Forelimb muscle (tissue), 1 donor: ENCODE measurements around the gene SH3RF1. TPM values are rescaled to one million over a fixed set of nuclear protein-coding genes. Genes with fewer than 3 reads are reported as not detected.

Experiments
- DNase-seq: peaks from one replicate; pipeline ENCODE4 v3.0.0-alpha.2; 2013; ENCODE audit warnings: low read depth
- polyA plus RNA-seq: library from polyadenylated mRNA; unstranded; fragments of 120-200 nt; gene quantifications from one replicate; pipeline ENCODE4 v1.2.1, GENCODE V29; 2013; ENCODE audit not compliant: insufficient read length

The SH3RF1 gene
- polyA plus RNA-seq, 1 donor = 19.6 TPM

DNA sequence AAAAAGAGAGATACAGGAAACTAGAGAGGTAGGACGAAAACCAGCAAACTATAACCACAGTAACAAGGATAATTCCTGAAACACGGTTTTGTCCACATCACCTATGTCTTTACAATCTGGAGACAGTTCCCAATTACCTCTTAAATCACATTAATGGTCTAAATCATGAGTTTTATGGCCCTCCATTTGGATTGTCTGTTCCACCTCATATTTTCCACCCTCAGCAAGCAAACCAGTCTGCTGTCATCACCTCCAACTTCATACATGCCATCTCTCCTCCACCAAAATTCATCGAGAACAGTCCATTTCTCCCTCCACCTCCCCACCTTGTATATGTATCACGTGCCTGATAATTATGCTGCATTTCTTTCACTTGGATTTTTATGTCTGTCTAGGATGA, 107.3 kb downstream of the SH3RF1 start:
- DNase-seq = no peak

DNA sequence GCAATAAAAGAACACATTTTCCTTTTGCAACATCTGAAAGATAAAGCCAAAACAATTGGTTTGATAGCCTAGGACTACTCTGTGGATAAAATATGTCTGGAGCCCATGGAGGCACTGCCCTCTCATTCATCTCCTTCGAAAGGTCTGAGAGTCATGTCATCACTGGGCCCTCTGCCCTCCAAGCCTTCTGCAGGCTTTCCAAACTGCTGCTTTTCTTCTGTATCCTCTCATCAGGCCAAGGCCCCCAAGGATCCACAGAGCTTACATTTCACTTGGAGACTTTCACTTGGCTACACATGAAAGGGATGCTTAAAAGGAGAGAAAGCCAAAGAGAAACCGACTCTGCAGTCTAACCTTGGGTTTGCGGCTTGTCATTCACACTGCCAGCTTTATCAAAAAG, 109.9 kb downstream of the SH3RF1 start:
- no peak for DNase-seq

- no peak for DNase-seq
Observed at GRCh38 chr4:169159624-169160171, 111.1 kb downstream of the SH3RF1 start.

DNA sequence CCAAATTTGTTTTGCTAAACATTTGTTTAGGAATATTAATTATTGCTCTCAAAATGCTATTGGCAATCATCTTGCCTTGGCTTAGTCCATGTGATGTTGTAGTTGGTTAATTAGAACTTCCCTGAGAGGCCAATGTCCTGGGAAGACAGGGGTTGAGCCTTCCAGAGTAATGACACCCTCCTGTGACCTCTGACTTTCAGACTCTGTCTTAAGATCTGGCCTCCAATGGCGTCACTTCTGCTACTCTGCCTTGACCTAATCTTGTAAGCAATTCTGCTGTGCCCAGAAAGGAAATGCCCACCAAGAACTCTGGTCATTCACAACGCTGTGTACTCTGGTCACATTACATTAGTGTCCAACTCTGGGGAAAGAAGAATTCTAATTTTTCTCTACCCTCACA, 111.9 kb downstream of the SH3RF1 start:
- no peak for DNase-seq

DNA sequence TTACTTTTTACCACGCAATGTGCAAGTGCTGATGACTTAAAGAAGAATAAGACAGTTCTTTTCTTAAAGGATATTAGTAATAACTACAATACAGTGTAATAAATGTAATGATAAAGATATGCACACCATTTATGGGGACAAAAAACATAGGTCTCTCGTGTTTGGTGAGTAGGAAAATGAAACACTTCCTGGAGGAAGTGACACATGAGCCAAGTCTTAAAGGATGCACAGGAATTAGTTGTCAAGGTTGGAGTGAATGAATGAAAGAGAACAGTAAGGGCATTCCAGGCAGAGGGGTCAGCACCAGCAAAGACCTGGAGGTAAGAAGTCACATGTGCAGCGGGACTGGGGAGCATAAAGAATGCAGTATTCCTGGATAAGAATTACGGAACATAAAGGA, 112.7 kb downstream of the SH3RF1 start:
- no peak for DNase-seq

DNA sequence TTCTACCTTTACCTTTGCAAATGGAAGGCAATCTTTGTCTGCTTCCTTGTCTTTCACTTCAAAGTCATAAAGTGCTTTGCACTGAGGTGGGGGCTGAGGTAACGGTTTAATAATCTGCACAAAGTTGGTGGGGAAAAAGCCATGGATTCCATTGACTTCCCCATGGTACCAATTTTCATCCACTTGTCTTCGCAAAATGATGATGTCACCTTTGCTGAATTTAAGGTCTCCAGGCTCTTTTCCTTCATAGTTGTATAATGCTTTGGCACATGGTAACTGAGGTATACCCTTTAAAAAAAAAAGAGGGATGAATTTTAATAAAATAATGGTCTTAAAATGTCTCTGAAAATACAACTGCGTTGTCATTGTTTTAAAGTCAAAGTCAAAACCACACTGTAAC, 114.4 kb downstream of the SH3RF1 start:
- DNase-seq = no peak

DNA sequence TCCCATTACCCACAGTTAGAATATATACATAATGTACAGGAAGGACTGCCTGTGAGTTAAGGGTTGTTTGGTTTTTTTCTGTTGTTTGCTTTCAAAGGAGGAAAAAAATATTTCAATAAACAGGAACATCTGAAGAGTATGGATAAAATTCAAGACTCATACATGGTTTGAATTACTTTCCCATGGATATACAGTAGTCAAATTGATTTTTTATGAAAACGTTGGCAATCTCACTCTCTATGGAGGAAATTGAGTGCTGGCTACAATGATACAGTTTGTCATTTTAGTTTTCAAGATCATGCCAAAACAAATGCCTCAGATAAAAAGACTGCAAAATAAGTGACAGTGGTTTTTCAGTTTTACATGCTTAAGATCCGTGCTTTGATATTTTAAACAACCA, 116.6 kb downstream of the SH3RF1 start:
- DNase-seq = no peak

DNA sequence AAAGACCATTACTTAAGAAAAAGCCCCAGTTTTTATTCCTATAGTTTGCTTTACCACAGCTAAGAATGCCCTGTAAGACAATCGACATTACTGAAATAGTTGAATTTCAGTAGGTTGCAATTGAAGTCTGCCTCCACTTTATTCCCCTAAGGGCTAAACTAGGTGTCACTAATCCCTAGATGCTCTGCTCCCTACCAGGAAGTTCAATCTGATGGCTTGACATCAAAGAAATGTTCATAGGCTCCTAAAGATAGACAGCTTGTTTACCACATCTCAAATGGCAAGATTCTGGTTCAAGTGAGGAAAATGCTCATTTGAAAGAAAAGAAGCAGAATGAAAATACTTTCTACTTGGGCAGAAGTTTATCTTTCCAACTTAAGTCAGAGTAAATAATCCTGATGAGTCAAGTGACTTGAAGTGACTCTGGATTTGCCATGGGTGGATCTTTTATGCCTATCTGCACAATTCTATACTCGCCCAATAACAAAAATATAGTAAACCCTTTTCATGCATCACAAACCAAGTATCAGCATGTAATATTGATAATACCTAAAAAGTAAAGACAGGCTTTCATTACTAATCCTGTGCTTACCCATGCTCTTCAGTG, 117.2 kb downstream of the SH3RF1 start:
- no peak for DNase-seq

GRCh38 chr4:169152899-169153298, 117.9 kb downstream of the SH3RF1 start:
- no peak for DNase-seq

DNA sequence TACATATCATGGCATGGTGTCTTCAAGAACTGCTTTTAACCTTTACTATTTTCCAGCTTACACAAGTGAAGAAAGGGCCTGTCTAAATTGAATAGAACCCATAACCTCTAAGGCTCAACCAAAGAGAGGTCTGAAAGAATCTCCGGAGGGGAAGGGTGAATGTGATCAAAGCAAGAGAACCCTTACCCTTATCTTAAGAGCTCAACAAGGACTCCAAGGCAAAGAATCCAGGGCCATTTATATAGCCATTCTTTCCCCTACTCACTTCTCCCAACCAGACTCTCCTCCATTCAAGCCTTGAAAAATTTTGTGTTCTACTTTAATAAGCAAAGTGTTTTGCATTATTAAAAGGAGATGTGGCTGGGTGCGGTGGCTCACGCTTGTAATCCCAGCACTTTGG, 118.7 kb downstream of the SH3RF1 start:
- DNase-seq = no peak

DNA sequence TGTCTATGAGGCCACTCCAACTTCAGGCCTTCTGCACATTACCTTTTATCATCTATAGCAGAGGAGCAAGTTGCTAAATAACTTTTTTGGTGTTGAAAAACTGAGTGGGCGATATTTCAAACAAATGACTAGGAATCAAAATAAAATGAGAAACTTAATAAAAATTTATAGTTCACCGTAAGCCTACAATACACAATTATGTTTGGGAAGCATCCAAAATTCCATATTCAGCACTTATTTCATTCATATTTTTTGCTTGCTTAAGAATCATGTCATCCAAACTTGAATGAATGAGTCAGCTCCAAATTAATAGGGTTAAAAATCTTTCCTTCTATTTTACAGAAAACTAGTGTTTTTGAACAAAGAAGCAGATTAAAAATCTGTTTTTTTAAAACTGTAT, 119.1 kb downstream of the SH3RF1 start:
- no peak for DNase-seq

DNA sequence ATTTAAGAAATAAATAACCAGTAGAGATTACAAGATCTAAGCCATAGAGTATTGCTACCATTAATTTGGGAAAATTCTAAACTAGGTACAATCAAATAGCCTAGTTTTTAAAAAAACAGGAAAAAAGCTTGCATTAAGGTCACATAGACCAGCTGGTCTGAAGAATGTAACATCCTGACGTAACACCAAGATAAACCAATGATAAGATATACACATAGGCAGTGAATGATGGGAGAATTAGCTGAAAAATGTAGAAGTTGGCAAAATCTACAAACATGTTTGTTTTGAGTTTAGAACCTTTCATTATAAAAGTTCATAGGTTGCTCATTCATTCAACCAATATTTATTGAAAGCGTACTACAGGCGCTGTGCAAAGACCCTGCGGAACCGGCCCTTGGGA, 120.0 kb downstream of the SH3RF1 start:
- no peak for DNase-seq

DNA sequence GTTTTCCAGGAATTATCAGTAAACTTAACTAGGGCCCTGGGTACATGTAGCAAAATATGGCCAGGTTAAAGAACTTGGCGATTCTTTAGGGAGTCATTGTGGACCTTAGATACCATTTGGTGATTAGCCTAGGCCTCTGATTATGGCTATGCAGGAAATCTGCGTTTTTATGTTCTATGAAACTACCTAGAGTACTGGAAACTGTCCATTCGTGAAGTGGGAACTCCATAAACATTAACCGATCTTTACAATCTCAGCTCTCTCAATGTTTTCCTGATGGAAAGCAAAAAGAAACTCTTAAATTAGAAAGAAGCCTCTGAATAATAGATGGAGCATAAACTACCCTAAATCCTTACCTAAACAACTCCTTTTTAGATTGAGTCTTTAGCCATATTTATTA, 121.9 kb downstream of the SH3RF1 start:
- DNase-seq = no peak

GRCh38 chr4:169147191-169147590, 123.6 kb downstream of the SH3RF1 start:
- DNase-seq = no peak

- no peak for DNase-seq
Observed at GRCh38 chr4:169144061-169144600, 126.6 kb downstream of the SH3RF1 start.

DNA sequence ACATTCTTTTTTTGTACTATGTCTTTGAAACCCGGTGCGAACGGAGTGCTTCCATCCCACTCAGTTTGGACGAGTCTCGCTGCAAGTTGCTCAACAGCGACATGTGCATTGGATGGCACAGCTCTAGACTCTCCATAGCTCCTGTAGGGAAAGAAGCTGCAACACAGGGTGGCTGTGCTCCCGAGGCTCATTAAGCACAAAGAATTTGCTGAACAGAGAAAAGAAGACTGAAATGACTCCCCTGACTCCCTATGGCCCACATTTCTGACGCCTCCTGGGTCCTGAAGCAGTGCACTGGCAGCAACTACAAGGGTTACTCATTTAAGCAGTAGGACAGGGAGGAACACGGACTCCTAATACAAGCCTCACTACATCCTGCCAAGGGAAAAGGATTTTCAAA, 127.4 kb downstream of the SH3RF1 start:
- no peak for DNase-seq

DNA sequence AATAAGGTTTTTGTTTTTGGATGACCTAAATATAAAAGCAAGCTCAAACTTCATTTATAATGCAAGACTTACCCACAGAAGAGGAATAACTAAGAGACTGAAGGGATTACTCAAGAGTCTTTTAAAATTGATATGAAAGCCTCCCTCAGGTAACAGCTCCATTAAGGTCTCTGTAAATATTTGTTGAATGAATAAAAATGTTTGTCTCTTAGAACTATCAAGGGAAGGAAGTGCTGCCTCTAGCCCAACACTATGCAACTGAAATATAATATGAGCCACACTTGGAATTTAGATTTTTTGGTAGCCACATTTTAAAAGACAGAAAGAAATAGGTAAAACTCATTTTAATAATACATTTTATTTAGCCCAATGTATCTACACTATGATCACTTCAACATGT, 127.8 kb downstream of the SH3RF1 start:
- no peak for DNase-seq

DNA sequence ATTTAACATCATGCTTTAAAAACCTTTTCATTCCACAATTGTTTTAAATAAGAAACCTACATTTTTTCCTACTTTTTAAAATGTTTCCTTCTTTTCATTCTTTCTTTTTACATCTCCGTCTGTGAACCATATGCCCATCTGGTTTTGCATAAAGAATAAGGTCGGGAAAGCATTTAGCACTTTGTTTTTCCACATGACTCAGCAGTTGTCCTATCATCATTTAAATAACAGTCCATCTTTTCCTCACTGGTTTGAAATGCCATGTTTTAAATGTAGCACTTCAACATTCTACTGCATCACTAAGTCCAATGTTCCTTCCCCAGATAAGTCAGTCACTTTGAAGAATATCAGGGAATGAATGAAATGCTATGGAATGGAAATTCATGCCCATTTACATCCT, 128.4 kb downstream of the SH3RF1 start:
- no peak for DNase-seq

- no peak for DNase-seq
Observed at GRCh38 chr4:169139021-169139420, 131.7 kb downstream of the SH3RF1 start.

GRCh38 chr4:169137558-169137920, 133.2 kb downstream of the SH3RF1 start:
- no peak for DNase-seq

GRCh38 chr4:169136796-169137557, 133.8 kb downstream of the SH3RF1 start:
- no peak for DNase-seq

- DNase-seq = no peak
Observed at GRCh38 chr4:169136330-169136729, 134.4 kb downstream of the SH3RF1 start.

- no peak for DNase-seq
Observed at GRCh38 chr4:169135776-169136175, 135.0 kb downstream of the SH3RF1 start.
